Breast epithelium (tissue), 3 donors: Measurements from ENCODE around the gene CCNF.

Experiments
- CTCF ChIP-seq, 3 donors: fragments of 450-650 bp; IDR thresholded peaks; one replicate each; pipeline ENCODE4 v1.5.1; 2016 to 2017; ENCODE audit warnings: antibody characterized with exemption in 3 of 3, mild to moderate bottlenecking in 3 of 3, moderate library complexity in 3 of 3
- POLR2A ChIP-seq: fragments of 450-650 bp; IDR thresholded peaks from one replicate; pipeline ENCODE4 v1.6.1; 2016; ENCODE audit warnings: antibody characterized with exemption, mild to moderate bottlenecking, moderate library complexity
- POLR2AphosphoS5 ChIP-seq, 3 donors: sonication (generic); formaldehyde crosslinking; IDR thresholded peaks; one replicate each; pipeline ENCODE4 v1.6.1; 2017; ENCODE audit warnings: antibody characterized with exemption in 3 of 3

- TF ChIP-seq POLR2A (no peak), CTCF (IDR thresholded peaks at IDR 0.05) (no peak), POLR2AphosphoS5 (IDR thresholded peaks at IDR 0.05) (no peak)
Measured at GRCh38 chr16:2470603-2471015, 41.4 kb downstream of the CCNF start.
